Islet of Langerhans (tissue), 1 donor: Measurements from ENCODE around the gene DENND1A.

Experiments
- FAIRE-seq: peaks from one replicate; lab custom pipeline; 2011; peaks lifted over from hg19 to GRCh38; lab: Jason Lieb, UNC

Gene DENND1A

GRCh38 chr9:123723135-123723875 is 206.6 kb downstream of the DENND1A start:
- FAIRE-seq: no peak

GRCh38 chr9:123722378-123722777 is 207.5 kb downstream of the DENND1A start:
- FAIRE-seq: no peak

GRCh38 chr9:123718188-123718587 is 211.7 kb downstream of the DENND1A start:
- FAIRE-seq: no peak

- FAIRE-seq: no peak
Observed at GRCh38 chr9:123717581-123718175, 212.2 kb downstream of the DENND1A start.

- FAIRE-seq: no peak
Observed at GRCh38 chr9:123716339-123716945, 213.5 kb downstream of the DENND1A start.

- no peak for FAIRE-seq
Observed at GRCh38 chr9:123715258-123715657, 214.7 kb downstream of the DENND1A start.

GRCh38 chr9:123713282-123713681 is 216.6 kb downstream of the DENND1A start:
- FAIRE-seq: no peak

GRCh38 chr9:123712399-123712798 is 217.5 kb downstream of the DENND1A start:
- FAIRE-seq: no peak

- FAIRE-seq: no peak
Observed at GRCh38 chr9:123710299-123710698, 219.6 kb downstream of the DENND1A start.

- no peak for FAIRE-seq
Observed at GRCh38 chr9:123702483-123702882, 227.4 kb downstream of the DENND1A start.

GRCh38 chr9:123697686-123698085 is 232.2 kb downstream of the DENND1A start:
- no peak for FAIRE-seq

- no peak for FAIRE-seq
Observed at GRCh38 chr9:123696476-123696875, 233.4 kb downstream of the DENND1A start.

GRCh38 chr9:123695386-123695785 is 234.5 kb downstream of the DENND1A start:
- no peak for FAIRE-seq

- FAIRE-seq: no peak
Observed at GRCh38 chr9:123691765-123692303, 238.1 kb downstream of the DENND1A start.

GRCh38 chr9:123689701-123690428 is 240.1 kb downstream of the DENND1A start:
- peak; percentile 53 for FAIRE-seq

GRCh38 chr9:123687246-123687751 is 242.6 kb downstream of the DENND1A start:
- FAIRE-seq: no peak

- no peak for FAIRE-seq
Observed at GRCh38 chr9:123686829-123687192, 243.1 kb downstream of the DENND1A start.

- no peak for FAIRE-seq
Observed at GRCh38 chr9:123686131-123686828, 243.6 kb downstream of the DENND1A start.

- no peak for FAIRE-seq
Observed at GRCh38 chr9:123685489-123686083, 244.3 kb downstream of the DENND1A start.

- no peak for FAIRE-seq
Observed at GRCh38 chr9:123684393-123685149, 245.4 kb downstream of the DENND1A start.

- FAIRE-seq: no peak
Observed at GRCh38 chr9:123682746-123683145, 247.2 kb downstream of the DENND1A start.
